IMR-90 (cell line): ENCODE measurements around the gene PBXIP1. TPM values are rescaled to one million over a fixed set of nuclear protein-coding genes. Genes with fewer than 3 reads are reported as not detected.

Source experiments
- ATAC-seq: fragments of 200-7000 bp; cut with Tn5 transposase; 2 replicates; pipeline ENCODE4 v1.9.1; 2020; ENCODE audit warnings: low read depth, mild to moderate bottlenecking, moderate library complexity
- BruUV-seq: library from RNA; stranded (reverse); fragments of 400-500 nt; replicated peaks from 2 replicates; lab custom pipeline; 2021; lab: Mats Ljungman, UMichigan
- CTCF ChIA-PET: fragments of 300-600 bp; formaldehyde crosslinking; extraction: SDS; loops from one replicate; lab custom pipeline; 2021; ENCODE audit warnings: antibody characterized with exemption; lab: Yijun Ruan, JAX
- POLR2A ChIA-PET: fragments of 300-600 bp; sonication (Branson Sonifier 250); formaldehyde crosslinking; loops from one replicate; lab custom pipeline; 2022; ENCODE audit warnings: antibody characterized with exemption; ENCODE audit not compliant: unreplicated experiment; lab: Charles Lee
- DNase-seq: peaks from one replicate; pipeline ENCODE4 v3.0.0; 2013
- H2AFZ ChIP-seq: replicated peaks from 2 replicates; pipeline ENCODE3; 2013; ENCODE audit warnings: low read length, mild to moderate bottlenecking; ENCODE audit not compliant: poor library complexity
- H2AK5ac ChIP-seq: 2 replicates; pipeline ENCODE4 v1.6.1; 2013; ENCODE audit warnings: low read depth, low read length, inconsistent platforms
- H2AK9ac ChIP-seq: replicated peaks from 2 replicates; pipeline ENCODE3; 2013; ENCODE audit warnings: mild to moderate bottlenecking, low read depth, low read length, moderate library complexity; ENCODE audit not compliant: poor library complexity
- H2BK120ac ChIP-seq: 2 replicates; pipeline ENCODE4 v1.6.1; 2013; ENCODE audit warnings: low read depth, low read length, inconsistent platforms
- H2BK15ac ChIP-seq: 3 replicates; pipeline ENCODE4 v1.6.1; 2013; ENCODE audit warnings: low read depth, low read length, inconsistent platforms
- H2BK20ac ChIP-seq: 2 replicates; pipeline ENCODE4 v1.6.1; 2013; ENCODE audit warnings: low read depth, mild to moderate bottlenecking, inconsistent platforms, low read length, moderate library complexity
- H2BK5ac ChIP-seq: 2 replicates; pipeline ENCODE4 v1.6.1; 2013; ENCODE audit warnings: mild to moderate bottlenecking, low read depth, low read length, inconsistent platforms; ENCODE audit not compliant: poor library complexity, severe bottlenecking
- H3K14ac ChIP-seq: replicated peaks from 2 replicates; pipeline ENCODE4 v1.6.1; 2013; ENCODE audit warnings: low read depth, low read length, inconsistent platforms
- H3K18ac ChIP-seq: 2 replicates; pipeline ENCODE4 v1.6.1; 2013; ENCODE audit warnings: low read depth, low read length, control low read depth
- H3K23ac ChIP-seq: 2 replicates; pipeline ENCODE4 v1.6.1; 2013; ENCODE audit warnings: low read depth, low read length, inconsistent platforms
- H3K27ac ChIP-seq: 2 replicates; pipeline ENCODE4 v1.5.1; 2013; ENCODE audit warnings: mild to moderate bottlenecking, control low read depth, low read length; ENCODE audit not compliant: insufficient read depth
- H3K27me3 ChIP-seq: 2 replicates; pipeline ENCODE4 v1.6.1; 2013; ENCODE audit warnings: low read length; ENCODE audit not compliant: control insufficient read depth, insufficient read depth
- H3K36me3 ChIP-seq: 2 replicates; pipeline ENCODE4 v1.6.1; 2013; ENCODE audit warnings: low read length, mixed read lengths; ENCODE audit not compliant: control insufficient read depth, insufficient read depth
- H3K4ac ChIP-seq: 2 replicates; pipeline ENCODE4 v1.6.1; 2013; ENCODE audit warnings: low read depth, low read length, inconsistent platforms
- H3K4me1 ChIP-seq: 2 replicates; pipeline ENCODE4 v1.6.1; 2013; ENCODE audit warnings: low read length, mixed read lengths; ENCODE audit not compliant: control insufficient read depth, insufficient read depth
- H3K4me2 ChIP-seq: 2 replicates; pipeline ENCODE4 v1.6.1; 2013; ENCODE audit warnings: low read depth, mild to moderate bottlenecking, control low read depth, low read length, moderate library complexity
- H3K4me3 ChIP-seq: 2 replicates; pipeline ENCODE4 v1.5.1; 2013; ENCODE audit warnings: low read depth, mild to moderate bottlenecking, control low read depth, low read length, moderate library complexity; ENCODE audit not compliant: insufficient read depth
- H3K56ac ChIP-seq: 2 replicates; pipeline ENCODE4 v1.6.1; 2013; ENCODE audit warnings: low read length, inconsistent platforms; ENCODE audit not compliant: insufficient read depth; ENCODE audit errors: extremely low read depth
- H3K79me1 ChIP-seq, 2 experiments: 2 replicates each; pipeline ENCODE4 v1.6.1; 2013; ENCODE audit warnings: low read length in 2 of 2, inconsistent platforms in 1 of 2, low read depth in 1 of 2
- H3K9ac ChIP-seq: 2 replicates; pipeline ENCODE4 v1.6.1; 2013; ENCODE audit warnings: low read depth, low read length, control low read depth
- H3K9me1 ChIP-seq: 2 replicates; pipeline ENCODE4 v1.6.1; 2013; ENCODE audit warnings: low read length, inconsistent platforms; ENCODE audit not compliant: insufficient read depth
- H3K9me3 ChIP-seq: 2 replicates; pipeline ENCODE4 v1.6.1; 2013; ENCODE audit warnings: low read length; ENCODE audit not compliant: control insufficient read depth, insufficient read depth
- H4K20me1 ChIP-seq: 2 replicates; pipeline ENCODE4 v1.6.1; 2013; ENCODE audit warnings: low read length, inconsistent platforms; ENCODE audit not compliant: insufficient read depth
- H4K5ac ChIP-seq: 2 replicates; pipeline ENCODE4 v1.6.1; 2013; ENCODE audit warnings: mild to moderate bottlenecking, low read depth, low read length, control low read depth
- H4K8ac ChIP-seq, 2 experiments: 2 replicates each; pipeline ENCODE4 v1.6.1; 2013; ENCODE audit warnings: low read depth in 2 of 2, low read length in 2 of 2, control low read depth in 1 of 2, inconsistent platforms in 1 of 2
- H4K91ac ChIP-seq: 2 replicates; pipeline ENCODE4 v1.6.1; 2013; ENCODE audit warnings: low read depth, low read length, inconsistent platforms; ENCODE audit not compliant: insufficient read depth
- BHLHE40 ChIP-seq: fragments of 150-350 bp; IDR thresholded peaks from 2 replicates; pipeline ENCODE4 v1.6.1; 2016; ENCODE audit warnings: mild to moderate bottlenecking, low read depth, low read length
- CHD1 ChIP-seq: IDR thresholded peaks from 2 replicates; pipeline ENCODE4 v1.6.1; 2012; ENCODE audit warnings: low read depth, low read length, improper control_type of control experiment
- MAFK ChIP-seq: IDR thresholded peaks from 2 replicates; pipeline ENCODE4 v1.6.1; 2012; ENCODE audit warnings: low read depth, low read length, improper control_type of control experiment
- MXI1 ChIP-seq: IDR thresholded peaks from 2 replicates; pipeline ENCODE4 v1.6.1; 2012; ENCODE audit warnings: low read depth, mild to moderate bottlenecking, low read length, moderate library complexity, borderline replicate concordance
- NFE2L2 ChIP-seq: fragments of 150-350 bp; IDR thresholded peaks from 2 replicates; pipeline ENCODE4 v1.6.1; 2016; ENCODE audit warnings: low read depth, mild to moderate bottlenecking, low read length
- POLR2A ChIP-seq: IDR thresholded peaks from 2 replicates; pipeline ENCODE4 v1.6.1; 2012; ENCODE audit warnings: mild to moderate bottlenecking, low read depth, low read length
- RAD21 ChIP-seq: IDR thresholded peaks from 2 replicates; pipeline ENCODE4 v1.6.1; 2012; ENCODE audit warnings: low read length, improper control_type of control experiment
- WGBS, 2 experiments: methylation state at CpG; one replicate each; pipeline versions ENCODE4 v1.1.5 to v1.1.7; 2013; ENCODE audit warnings: missing lambda C conversion rate in 2 of 2; ENCODE audit not compliant: insufficient read length in 1 of 2; ENCODE audit errors: extremely low coverage in 2 of 2; 5-methylcytosine and 5-hydroxymethylcytosine counted together
- dilution Hi-C: fragments of 300-500 bp; cut with HindIII; formaldehyde crosslinking; loops from one replicate; pipeline ENCODE4 v1.14.3; 2018; ENCODE audit warnings: low sequenced_read_pairs; ENCODE audit not compliant: unreplicated experiment
- in situ Hi-C: fragments of 300-500 bp; cut with MboI; formaldehyde crosslinking; loops from 3 replicates; pipeline ENCODE4 v1.14.3; 2019; ENCODE audit warnings: low sequenced_read_pairs, inconsistent platforms, mixed read lengths
- intact Hi-C: fragments of 100-400 bp; cut with micrococcal nuclease; formaldehyde crosslinking; loops from 2 replicates; pipeline ENCODE4 v1.10.0; 2022
- polyA plus RNA-seq, 3 experiments: library from polyadenylated mRNA; depleted of rRNA; stranded (reverse); fragments of >200 nt; gene quantifications; 2 replicates each; pipeline ENCODE4 v1.2.3, GENCODE V29; 2012; ENCODE audit warnings: low replicate concordance in 1 of 3
- total RNA-seq: library from RNA; depleted of rRNA; stranded (reverse); fragments of >200 nt; gene quantifications from 2 replicates; pipeline ENCODE4 v1.2.3, GENCODE V29; 2012
- TF ChIP-seq, protein P1 (sequence below): fragments of 150-350 bp; IDR thresholded peaks from 2 replicates; pipeline ENCODE4 v1.6.1; 2017; ENCODE audit warnings: mild to moderate bottlenecking, antibody characterized with exemption, low read length, low read depth

PBXIP1 gene
- total and polyA plus RNA-seq, 2 of the 4 experiments (the other 2 are of a cell fraction), result 28.3 to 44.2 TPM

DNA sequence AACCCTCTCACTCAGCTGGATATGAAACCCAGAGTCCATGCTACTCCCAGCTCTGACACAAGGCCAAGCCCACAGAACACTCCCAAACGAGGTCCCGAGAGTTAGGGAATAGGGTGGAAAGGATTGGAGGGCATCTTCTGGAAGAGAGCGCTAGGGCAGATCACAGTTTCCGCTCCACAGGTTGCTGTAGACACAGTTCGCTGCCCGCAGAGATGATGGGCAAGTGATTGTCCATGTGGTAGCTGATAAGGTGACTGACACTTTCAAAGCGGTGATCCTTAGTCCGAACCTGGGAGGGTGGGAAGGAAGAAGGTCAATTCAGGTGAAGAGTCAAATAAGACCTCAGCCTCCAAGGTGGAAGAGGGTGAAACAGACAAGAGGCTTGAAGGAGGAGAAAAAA is 7.7 kb upstream of the PBXIP1 start:
- H2AK5ac ChIP-seq, result peak overlapping the region; percentile 20; the same call in 1 of the 2 replicates
- TF ChIP-seq MXI1, result no peak
- TF ChIP-seq CHD1, result no peak
- TF ChIP-seq BHLHE40, result no peak
- no peak for TF ChIP-seq MAFK
- no peak for TF ChIP-seq RAD21
- TF ChIP-seq POLR2A, result no peak
- no peak for TF ChIP-seq NFE2L2
- TF ChIP-seq, protein P1, sequence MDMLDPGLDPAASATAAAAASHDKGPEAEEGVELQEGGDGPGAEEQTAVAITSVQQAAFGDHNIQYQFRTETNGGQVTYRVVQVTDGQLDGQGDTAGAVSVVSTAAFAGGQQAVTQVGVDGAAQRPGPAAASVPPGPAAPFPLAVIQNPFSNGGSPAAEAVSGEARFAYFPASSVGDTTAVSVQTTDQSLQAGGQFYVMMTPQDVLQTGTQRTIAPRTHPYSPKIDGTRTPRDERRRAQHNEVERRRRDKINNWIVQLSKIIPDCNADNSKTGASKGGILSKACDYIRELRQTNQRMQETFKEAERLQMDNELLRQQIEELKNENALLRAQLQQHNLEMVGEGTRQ, result no peak
- ATAC-seq (no peak), DNase-seq (no peak)
- POLR2A ChIA-PET, result no interaction called here
- no peak overlapping the region for H3K4ac ChIP-seq
- H3K23ac ChIP-seq, result peak overlapping the region; percentile 61
- H4K20me1 ChIP-seq, result peaks cover 39% of the 10 kb centered on the region
- H4K8ac ChIP-seq, result no peak overlapping the region
- no peak overlapping the region for H2BK5ac ChIP-seq
- H3K27ac ChIP-seq, result no peak overlapping the region
- H2AFZ ChIP-seq, result no peak overlapping the region
- no peak overlapping the region for H2BK15ac ChIP-seq
- H2AK9ac ChIP-seq, result no peak overlapping the region
- H3K9ac ChIP-seq, result no peak overlapping the region
- H3K36me3 ChIP-seq, result peaks cover 63% of the 10 kb centered on the region
- no peak overlapping the region for H3K14ac ChIP-seq
- no peaks in the 10 kb centered on the region for H3K27me3 ChIP-seq
- no peak overlapping the region for H2BK20ac ChIP-seq
- in situ Hi-C loops (no loop called here), dilution Hi-C loops (no loop called here), intact Hi-C loops (no loop called here)
- no TSS peak for BruUV-seq
- WGBS, 2 experiments, result 40% methylated on average over 1 of the region's 8 CpGs; no CpG with 5 or more reads in 1 of the 2 experiments
- H3K4me2 ChIP-seq, result no peak overlapping the region
- no peaks in the 10 kb centered on the region for H3K9me3 ChIP-seq
- peaks cover 12% of the 10 kb centered on the region for H3K4me1 ChIP-seq
- CTCF ChIA-PET, result interaction anchor here (1.1 kb wide), 1 partner anchor 8 kb away, joined by 3 read pairs; the partner anchor contains the start of gene PBXIP1
- no peak overlapping the region for H2BK120ac ChIP-seq
- H3K9me1 ChIP-seq, result no peaks in the 10 kb centered on the region
- no peak overlapping the region for H4K91ac ChIP-seq
- no peak overlapping the region for H4K5ac ChIP-seq
- no peak overlapping the region for H3K4me3 ChIP-seq
- H3K18ac ChIP-seq, result no peak overlapping the region
- H3K79me1 ChIP-seq, result peaks cover 30 to 75% of the 10 kb centered on the region in 2 experiments
- no peak overlapping the region for H3K56ac ChIP-seq
